CD4-positive, alpha-beta T cell treated with Interleukin-6 at 100 ng/mL for 8 hours (primary cell): ENCODE results near the gene TNFRSF6B.

Experiments used
- DNase-seq: peaks from one replicate; pipeline ENCODE4 v3.0.0-alpha.2; 2020; ENCODE audit warnings: mixed read lengths, low spot score

Gene TNFRSF6B

DNA sequence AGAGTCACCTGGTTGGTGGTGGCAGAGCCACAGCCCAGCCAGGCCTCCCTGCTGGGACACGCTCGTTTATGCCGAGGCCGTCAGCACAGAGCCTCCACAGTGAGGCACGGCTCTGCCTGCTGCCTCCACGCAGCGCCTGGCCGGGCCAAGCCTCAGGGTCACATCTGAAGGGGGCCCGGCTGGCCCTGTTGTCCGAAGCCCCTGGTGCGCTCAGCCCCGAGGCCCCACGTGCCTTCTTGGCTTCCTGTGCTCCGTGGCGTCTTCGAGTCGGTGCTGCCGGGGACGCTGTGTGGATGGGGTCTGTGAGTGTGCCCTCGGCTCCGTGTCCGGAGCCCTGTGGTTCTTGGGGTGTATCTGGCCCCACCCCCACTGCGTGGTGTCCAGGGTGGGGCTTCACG lies 10.4 kb upstream of the TNFRSF6B start:
- no peak for DNase-seq

DNA sequence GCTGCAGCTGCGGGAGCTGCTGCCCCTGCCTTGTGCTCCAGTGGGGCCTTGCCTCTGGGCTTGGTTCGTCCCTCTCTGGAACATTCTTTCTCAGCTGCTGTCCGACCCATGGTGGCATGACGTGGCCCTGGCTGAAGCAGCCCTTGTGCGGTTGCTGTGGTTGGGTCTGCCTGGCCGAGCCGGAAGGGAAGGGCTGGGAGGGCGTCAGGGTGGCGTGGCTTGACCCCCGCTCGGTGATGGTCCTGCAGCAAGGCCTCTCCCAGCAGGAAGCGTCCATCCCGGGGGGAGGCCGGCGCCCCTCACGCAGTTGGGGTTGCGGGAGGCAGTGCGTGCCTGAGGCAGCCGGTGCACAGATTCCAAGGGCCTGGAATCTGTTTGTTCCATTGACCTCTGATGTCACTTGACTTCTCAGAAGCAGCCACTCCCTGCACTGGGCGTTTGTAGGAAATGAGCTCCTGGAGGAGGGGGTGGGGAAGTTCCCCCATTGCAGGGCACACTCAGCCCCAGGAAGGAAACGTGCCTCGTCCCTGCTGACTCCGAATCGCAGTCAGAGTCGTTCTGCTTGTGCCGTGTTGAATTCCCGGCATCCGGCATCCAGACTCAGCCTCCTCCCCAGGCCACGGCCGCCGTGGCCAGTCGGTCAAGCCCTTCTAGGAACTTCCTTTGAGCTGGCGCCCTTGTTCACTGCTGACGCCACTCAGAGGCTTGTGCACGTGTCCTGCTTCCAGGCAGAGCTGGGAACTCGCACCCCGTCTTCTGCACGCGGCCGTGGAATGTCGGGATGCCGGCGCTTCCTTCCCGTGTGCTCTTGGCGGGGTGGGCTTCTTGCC lies 9.7 kb upstream of the TNFRSF6B start:
- DNase-seq: peak; percentile 17

DNA sequence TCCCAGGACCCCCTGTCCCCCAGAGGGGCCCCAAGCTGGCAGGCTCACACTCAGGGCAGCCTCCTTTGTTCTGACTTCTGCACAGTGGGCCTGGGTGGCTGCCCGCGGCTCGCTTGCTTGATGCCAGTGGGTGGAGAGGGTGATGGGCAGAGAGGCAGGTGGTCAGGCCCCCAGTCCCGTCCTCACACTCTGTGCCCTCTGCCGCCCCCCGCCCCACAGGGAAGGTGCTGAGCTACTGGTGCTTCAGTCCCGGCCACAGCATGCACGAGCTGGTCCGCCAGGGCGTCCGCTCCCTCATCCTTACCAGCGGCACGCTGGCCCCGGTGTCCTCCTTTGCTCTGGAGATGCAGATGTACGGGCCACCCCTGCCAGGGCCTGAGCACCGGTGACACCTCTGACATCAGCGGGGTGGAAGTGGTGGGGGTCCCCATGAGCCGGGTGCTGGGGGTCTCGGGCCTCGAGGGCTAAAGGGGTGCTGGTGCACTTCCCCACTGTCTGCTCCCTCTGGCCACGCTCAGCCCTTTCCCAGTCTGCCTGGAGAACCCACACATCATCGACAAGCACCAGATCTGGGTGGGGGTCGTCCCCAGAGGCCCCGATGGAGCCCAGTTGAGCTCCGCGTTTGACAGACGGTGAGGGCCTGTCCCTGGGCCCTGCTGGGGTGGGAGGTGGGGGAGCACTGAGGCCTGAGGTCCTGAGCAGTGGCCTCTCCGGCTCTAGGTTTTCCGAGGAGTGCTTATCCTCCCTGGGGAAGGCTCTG lies 8.9 kb upstream of the TNFRSF6B start:
- no peak for DNase-seq

DNA sequence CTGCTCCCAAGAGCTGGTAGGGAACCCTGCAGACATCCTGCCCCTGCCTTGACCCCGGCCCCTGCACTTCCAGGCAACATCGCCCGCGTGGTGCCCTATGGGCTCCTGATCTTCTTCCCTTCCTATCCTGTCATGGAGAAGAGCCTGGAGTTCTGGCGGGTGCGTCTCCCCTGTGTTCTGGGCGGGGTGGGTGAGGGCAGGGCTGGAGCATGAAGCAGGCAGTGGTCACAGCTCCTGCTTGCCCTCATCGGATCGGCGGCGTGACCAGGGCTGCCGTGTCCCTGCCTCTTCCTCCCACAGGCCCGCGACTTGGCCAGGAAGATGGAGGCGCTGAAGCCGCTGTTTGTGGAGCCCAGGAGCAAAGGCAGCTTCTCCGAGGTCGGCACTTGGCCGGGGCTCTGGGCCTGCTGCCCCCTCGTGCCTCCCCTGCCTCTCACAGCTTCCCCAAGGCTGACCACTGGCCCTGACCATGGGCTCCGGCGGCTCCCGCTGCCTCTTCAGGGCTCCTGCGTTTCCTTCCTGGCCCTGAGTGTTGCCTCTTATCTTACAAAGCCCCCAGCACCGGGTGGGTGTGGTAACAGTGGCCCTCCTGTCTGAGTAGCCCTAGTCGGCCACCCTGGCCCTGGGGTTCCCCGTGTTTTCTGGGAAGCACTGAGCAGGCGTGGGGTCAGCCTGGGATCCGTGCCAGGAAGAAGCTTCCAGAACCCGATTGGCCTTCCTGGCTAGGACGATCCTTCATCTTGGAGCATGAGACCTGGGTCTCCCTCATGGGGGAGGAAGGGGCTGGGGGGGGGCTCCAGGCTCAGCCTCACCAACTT lies 8.0 kb upstream of the TNFRSF6B start:
- no peak for DNase-seq

DNA sequence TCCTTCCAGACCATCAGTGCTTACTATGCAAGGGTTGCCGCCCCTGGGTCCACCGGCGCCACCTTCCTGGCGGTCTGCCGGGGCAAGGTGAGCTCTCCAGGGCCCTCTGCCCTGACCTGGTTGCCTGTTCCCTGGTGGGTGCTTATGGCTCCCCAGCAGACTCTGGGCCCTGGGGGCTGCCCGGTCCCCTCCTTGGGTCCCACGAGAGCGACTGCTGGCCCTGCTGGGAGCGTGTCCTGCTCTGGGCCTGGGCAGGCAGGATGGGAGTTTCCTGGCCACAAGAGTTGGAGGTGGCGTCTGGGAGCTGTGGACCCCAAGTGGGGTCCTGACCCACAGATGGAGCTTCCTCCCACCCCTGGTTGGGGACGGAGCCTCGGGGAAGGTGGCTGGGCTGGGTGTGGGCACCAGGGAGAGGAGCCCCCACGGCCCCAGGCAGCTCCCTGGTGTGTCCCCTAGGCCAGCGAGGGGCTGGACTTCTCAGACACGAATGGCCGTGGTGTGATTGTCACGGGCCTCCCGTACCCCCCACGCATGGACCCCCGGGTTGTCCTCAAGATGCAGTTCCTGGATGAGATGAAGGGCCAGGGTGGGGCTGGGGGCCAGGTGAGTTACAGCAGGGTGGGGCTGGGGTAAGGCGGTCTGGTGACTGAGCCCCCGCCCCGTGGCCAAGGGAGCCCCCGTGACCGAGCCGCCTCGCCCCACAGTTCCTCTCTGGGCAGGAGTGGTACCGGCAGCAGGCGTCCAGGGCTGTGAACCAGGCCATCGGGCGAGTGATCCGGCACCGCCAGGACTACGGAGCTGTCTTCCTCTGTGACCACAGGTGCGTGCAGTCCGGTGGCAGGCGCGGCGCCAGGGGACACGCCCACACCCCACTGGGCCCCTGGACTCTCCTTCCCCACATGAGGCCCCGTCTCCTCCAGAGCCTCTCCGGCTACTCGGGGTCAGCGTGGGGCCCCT lies 7.1 kb upstream of the TNFRSF6B start:
- no peak for DNase-seq

DNA sequence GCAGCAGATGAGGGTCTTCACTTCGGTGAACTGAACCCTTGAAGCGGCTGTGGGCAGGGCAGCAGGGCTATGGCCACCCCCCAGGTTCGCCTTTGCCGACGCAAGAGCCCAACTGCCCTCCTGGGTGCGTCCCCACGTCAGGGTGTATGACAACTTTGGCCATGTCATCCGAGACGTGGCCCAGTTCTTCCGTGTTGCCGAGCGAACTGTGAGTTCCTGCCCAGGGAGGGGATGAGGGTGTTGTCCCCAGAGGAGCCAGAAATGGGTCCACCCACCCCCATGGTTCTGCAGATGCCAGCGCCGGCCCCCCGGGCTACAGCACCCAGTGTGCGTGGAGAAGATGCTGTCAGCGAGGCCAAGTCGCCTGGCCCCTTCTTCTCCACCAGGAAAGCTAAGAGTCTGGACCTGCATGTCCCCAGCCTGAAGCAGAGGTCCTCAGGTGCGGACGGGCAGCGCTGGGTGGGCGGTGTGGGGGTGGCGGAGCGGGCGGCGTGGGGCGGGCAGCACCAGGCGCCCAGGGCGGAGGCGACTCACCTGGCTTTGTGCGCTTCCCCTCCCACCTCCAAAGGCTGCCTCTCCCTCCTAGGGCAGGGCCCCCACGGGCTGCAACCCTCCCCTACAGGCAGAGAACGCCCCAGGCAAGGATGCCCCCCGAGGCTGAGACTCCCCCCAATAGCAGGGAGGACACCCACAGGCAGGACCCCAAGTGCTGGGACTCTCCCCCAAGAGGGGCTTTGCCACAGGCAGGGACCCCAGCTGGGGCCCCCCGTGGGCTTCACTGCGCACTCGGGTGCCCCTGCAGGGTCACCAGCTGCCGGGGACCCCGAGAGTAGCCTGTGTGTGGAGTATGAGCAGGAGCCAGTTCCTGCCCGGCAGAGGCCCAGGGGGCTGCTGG lies 6.2 kb upstream of the TNFRSF6B start:
- no peak for DNase-seq

DNA sequence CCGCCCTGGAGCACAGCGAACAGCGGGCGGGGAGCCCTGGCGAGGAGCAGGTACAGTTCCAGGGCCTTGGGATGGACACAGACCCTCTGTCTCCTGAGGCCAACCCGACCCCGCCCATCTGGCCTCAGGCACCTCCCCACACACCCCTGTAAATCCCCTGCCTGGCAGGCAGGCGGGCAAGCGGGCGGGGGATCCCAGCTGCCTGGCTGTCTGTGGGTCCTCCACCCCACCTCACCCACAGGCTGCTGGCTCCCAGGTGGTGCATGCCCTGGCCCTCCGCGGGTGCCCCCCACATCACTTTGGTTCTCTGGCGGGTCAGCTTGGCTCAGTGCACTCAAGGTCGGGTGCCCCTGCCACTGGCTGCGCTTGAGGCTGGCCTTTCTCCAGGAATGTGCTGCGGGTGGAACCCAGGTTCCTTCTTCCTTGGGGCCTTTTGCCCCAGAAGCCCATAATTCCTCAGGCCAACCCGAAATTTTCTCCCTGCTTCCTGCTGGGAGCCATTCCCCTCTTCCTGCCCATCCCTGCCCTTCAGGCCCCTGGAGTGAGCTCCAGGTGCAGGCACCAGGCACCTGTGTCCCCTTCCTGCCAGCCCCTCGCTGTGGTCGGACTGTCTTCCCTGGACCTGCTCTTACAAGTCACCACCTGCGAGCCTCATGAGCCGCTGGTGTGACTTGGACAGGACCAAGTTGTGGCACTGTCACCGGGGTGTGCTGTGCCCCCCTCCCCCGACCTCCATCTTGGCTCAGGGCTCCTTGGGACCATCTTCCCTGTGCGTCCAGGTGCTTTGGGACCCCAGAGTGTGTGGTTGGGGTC lies 5.3 kb upstream of the TNFRSF6B start:
- DNase-seq: no peak

DNA sequence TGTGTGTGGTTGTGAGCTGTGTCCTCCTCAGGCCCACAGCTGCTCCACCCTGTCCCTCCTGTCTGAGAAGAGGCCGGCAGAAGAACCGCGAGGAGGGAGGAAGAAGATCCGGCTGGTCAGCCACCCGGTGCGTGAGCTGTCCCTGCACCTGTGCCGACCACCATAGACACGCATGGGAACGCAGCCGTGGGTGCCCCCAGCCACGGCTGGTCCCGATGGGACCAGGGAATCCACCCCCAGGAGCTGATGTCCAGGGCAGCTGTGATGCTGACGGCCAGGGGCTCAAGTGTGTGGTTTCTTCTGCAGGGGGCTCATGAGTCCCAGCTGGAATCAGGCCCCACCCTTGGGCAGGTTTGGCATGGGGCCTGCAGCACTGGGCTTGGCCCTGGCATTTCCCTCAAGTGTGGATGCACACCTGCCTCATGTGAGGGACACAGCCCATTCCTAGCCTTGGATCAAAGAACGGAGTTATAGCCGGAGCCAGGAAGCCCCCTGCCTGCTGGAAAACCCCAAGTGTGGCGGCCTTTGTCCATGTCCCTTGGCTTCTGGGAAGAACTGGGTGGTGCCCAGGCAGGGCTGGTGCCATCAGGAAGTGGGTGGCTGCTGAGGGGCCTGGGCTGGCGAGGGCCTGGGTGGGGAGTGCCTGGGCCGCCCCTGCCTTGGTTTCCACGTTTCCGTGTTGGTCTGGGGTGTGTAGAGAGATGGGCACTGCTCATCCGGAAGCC lies 4.6 kb upstream of the TNFRSF6B start:
- no peak for DNase-seq

DNA sequence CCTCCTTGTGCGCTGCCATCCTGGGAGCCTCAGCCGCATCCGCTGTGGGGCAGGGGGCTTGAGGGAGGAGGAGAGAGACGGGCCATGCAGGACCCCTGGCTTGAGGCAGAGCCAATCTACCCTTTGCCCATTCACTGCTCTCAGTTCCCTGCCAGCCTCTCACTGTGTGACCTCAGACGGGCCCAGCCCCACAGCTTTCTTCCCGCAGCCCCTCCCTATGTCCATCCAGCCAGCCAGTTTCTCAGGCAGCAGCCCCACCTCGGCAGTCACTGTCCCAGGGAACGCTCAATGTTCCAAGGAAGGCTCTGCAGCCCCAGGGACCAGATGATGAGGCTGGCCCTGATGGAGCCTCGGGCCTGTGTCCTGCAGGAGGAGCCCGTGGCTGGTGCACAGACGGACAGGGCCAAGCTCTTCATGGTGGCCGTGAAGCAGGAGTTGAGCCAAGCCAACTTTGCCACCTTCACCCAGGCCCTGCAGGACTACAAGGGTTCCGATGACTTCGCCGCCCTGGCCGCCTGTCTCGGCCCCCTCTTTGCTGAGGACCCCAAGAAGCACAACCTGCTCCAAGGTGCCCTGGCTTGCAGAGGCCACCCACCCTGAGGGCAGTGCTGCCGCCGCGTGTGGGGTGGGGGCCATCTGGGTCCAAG lies 3.9 kb upstream of the TNFRSF6B start:
- no peak for DNase-seq

DNA sequence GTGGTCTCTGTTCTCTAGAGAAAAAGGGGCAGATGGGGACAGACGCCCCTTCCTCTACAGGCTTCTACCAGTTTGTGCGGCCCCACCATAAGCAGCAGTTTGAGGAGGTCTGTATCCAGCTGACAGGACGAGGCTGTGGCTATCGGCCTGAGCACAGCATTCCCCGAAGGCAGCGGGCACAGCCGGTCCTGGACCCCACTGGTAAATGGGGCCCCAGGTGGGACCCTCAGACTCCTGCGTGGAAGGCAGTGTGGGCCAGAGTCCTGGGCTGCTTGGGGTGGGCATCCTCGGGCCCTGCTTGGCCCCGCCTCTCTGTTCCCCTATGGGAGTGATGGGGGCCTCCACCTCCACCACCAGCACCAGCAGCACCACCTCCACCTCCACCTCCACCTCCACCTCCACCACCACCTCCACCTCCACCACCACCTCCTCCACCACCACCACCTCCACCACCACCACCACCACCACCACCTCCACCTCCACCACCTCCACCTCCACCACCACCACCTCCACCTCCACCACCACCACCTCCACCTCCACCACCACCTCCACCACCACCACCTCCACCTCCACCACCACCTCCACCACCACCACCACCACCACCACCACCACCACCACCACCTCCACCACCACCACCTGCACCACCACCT lies 3.2 kb upstream of the TNFRSF6B start:
- DNase-seq: no peak

DNA sequence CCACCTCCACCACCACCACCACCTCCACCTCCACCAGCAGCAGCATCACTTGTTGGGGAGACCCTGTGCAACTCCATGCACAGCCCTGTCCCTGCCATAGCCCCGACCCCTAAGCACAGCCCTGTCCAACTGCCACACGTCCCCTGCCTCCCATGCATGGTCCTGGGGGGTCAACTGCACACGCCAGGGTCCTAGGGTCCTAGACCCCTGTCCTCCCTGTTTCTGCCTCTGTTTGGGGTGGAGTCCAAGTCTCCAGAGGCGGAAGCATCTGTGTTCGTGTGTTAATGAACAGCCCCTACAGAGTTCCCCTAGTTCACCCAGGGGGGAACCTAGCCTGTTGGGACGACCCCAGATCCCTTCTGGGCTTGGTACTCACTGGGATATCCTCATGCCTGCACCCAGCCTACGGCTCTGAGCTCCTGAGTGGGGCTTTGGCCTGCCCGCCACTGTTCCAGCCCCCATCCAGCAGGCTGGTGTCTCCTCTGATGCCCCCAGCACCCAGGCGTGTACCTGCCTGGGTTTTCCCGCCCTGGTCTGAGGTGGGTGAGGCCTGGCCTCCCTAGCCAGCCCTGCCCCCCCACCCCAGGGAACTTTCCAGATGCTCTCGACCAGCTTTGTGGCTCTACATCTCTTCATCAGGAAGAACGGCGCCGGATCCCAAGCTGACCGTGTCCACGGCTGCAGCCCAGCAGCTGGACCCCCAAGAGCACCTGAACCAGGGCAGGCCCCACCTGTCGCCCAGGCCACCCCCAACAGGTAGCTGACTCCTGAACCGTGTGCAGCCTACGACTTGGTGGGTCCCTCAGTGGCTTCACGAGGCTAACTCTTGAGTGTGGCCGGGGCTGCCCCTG lies 2.5 kb upstream of the TNFRSF6B start:
- no peak for DNase-seq

DNA sequence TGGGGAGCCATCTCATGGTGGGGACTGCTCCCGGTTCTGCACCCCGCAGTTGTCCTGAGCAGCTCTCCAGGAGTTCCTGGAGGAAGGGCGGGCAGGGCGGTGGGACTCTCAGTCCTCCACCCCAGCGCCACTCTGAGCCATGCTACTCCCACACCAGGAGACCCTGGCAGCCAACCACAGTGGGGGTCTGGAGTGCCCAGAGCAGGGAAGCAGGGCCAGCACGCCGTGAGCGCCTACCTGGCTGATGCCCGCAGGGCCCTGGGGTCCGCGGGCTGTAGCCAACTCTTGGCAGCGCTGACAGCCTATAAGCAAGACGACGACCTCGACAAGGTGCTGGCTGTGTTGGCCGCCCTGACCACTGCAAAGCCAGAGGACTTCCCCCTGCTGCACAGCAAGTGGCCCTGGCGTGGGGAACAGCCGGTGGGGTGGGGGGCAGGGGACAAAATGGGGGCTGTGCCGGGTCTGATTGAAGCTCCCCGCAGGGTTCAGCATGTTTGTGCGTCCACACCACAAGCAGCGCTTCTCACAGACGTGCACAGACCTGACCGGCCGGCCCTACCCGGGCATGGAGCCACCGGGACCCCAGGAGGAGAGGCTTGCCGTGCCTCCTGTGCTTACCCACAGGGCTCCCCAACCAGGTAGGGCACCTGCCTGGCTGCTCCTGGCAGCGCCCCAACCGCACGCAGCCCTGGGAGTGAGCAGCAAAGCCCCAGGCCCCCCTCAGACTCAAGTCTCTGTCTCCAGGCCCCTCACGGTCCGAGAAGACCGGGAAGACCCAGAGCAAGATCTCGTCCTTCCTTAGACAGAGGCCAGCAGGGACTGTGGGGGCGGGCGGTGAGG lies 1.6 kb upstream of the TNFRSF6B start:
- no peak for DNase-seq

DNA sequence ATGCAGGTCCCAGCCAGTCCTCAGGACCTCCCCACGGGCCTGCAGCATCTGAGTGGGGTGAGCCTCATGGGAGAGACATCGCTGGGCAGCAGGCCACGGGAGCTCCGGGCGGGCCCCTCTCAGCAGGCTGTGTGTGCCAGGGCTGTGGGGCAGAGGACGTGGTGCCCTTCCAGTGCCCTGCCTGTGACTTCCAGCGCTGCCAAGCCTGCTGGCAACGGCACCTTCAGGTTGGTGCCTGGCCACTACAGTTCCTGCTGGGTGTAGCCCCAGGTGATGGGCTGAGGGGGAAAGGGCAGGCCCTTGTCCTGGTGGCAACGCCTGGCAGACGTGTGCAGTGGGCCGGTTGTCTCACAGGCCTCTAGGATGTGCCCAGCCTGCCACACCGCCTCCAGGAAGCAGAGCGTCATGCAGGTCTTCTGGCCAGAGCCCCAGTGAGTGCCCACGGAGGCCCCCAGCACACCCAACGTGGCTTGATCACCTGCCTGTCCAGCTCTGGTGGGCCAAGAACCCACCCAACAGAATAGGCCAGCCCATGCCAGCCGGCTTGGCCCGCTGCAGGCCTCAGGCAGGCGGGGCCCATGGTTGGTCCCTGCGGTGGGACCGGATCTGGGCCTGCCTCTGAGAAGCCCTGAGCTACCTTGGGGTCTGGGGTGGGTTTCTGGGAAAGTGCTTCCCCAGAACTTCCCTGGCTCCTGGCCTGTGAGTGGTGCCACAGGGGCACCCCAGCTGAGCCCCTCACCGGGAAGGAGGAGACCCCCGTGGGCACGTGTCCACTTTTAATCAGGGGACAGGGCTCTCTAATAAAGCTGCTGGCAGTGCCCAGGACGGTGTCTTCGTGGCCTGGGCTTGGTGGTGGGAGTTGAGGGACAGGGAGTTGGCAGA lies 787 bp upstream of the TNFRSF6B start:
- no peak for DNase-seq

DNA sequence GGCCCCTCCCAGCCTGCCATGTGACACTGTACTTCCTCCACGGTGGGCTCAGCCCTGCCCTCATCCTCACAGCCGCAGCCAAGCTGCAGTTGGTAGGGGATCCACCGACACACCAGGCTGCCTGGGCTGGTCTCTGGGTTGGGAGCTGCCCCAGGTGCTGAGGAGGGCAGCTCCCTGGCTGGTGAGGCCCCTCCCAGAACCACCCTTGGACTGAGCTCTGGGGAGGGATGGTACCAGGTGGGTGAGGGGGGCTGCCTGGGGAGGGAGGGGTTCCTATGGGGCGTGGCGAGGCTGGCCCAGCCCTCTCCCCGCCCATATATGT lies 185 bp upstream of the TNFRSF6B start:
- no peak for DNase-seq

DNA sequence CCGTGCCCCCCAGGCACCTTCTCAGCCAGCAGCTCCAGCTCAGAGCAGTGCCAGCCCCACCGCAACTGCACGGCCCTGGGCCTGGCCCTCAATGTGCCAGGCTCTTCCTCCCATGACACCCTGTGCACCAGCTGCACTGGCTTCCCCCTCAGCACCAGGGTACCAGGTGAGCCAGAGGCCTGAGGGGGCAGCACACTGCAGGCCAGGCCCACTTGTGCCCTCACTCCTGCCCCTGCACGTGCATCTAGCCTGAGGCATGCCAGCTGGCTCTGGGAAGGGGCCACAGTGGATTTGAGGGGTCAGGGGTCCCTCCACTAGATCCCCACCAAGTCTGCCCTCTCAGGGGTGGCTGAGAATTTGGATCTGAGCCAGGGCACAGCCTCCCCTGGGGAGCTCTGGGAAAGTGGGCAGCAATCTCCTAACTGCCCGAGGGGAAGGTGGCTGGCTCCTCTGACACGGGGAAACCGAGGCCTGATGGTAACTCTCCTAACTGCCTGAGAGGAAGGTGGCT lies 960 bp downstream of the TNFRSF6B start:
- no peak for DNase-seq
